OCI-LY3 (cell line): ENCODE results near the gene NELL2.

Experiments used
- H2AFZ ChIP-seq: fragments of 200-600, 300-600 bp; shearing (Covaris generic); 2 replicates; pipeline ENCODE4 v1.6.0; 2014; ENCODE audit warnings: antibody characterized with exemption, low read depth, low read length
- H3K27ac ChIP-seq: fragments of 200-600, 300-600 bp; sonication (generic); 2 replicates; pipeline ENCODE4 v1.5.1; 2014; ENCODE audit warnings: mild to moderate bottlenecking, low read length, moderate library complexity, mixed read lengths
- H3K27me3 ChIP-seq: fragments of 200-600, 300-600 bp; sonication (generic); 2 replicates; pipeline ENCODE4 v1.6.1; 2014; ENCODE audit warnings: low read depth, low read length, mixed read lengths
- H3K36me3 ChIP-seq: fragments of 200-600, 300-600 bp; sonication (generic); replicated peaks from 2 replicates; pipeline ENCODE3; 2014; ENCODE audit warnings: low read depth, low read length, mixed read lengths
- H3K4me1 ChIP-seq: fragments of 300-600, 200-600 bp; sonication (generic); 2 replicates; pipeline ENCODE4 v1.6.1; 2014; ENCODE audit warnings: low read length, mixed read lengths
- H3K4me2 ChIP-seq: fragments of 200-600, 300-600 bp; sonication (generic); 2 replicates; pipeline ENCODE4 v1.6.1; 2014; ENCODE audit warnings: low read length, mixed read lengths
- H3K4me3 ChIP-seq: fragments of 300-600, 200-600 bp; sonication (generic); 2 replicates; pipeline ENCODE4 v1.5.1; 2014; ENCODE audit warnings: antibody characterized with exemption, mild to moderate bottlenecking, low read length, moderate library complexity
- H3K79me2 ChIP-seq: fragments of 300-600, 200-600 bp; shearing (Covaris generic); 2 replicates; pipeline ENCODE4 v1.6.1; 2014; ENCODE audit warnings: mild to moderate bottlenecking, low read length, mixed read lengths
- H3K9ac ChIP-seq: fragments of 300-600, 200-600 bp; shearing (Covaris generic); 2 replicates; pipeline ENCODE4 v1.6.0; 2014; ENCODE audit warnings: mild to moderate bottlenecking, low read length, moderate library complexity
- H3K9me3 ChIP-seq: fragments of 200-600, 300-600 bp; shearing (Covaris generic); 2 replicates; pipeline ENCODE4 v1.6.1; 2014; ENCODE audit warnings: low read length, mixed read lengths; ENCODE audit not compliant: insufficient read depth
- H4K20me1 ChIP-seq: fragments of 200-600, 300-600 bp; sonication (generic); 2 replicates; pipeline ENCODE4 v1.6.1; 2016; ENCODE audit warnings: low read length, mixed read lengths; ENCODE audit not compliant: insufficient read depth
- CTCF ChIP-seq: fragments of 200-600, 300-600 bp; sonication (generic); IDR thresholded peaks from 2 replicates; pipeline ENCODE4 v1.5.1; 2014; ENCODE audit warnings: antibody characterized with exemption, low read length, low read depth
- EZH2phosphoT487 ChIP-seq: fragments of 200-600 bp; shearing (Covaris generic); IDR thresholded peaks from 2 replicates; pipeline ENCODE4 v1.6.1; 2018; ENCODE audit warnings: antibody characterized with exemption, mixed run types, low read depth

Gene NELL2

DNA sequence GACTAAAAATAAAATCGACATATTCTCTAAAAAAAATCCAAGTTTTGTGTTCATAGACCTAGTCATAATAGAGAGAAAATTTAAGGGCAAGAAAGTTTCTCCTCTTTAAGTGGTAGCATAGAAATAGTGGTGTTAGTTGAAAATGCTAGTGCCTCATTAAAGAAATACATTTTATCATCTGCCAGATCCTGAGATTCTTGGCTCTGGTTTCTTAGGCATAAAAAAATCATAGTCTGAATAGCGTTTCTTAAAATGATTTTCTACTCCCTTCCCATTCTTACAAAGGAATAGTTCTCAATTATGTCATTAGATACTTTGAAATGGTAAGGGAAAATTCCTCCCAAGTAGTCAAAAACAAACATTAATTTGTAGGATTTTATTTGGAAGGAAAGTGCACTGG lies 212.8 kb downstream of the NELL2 start:
- no peak overlapping the region for H3K27ac ChIP-seq
- H3K9me3 ChIP-seq, result no peaks in the 10 kb centered on the region
- H3K4me2 ChIP-seq, result no peak overlapping the region
- H3K4me1 ChIP-seq, result no peaks in the 10 kb centered on the region
- H3K27me3 ChIP-seq, result no peaks in the 10 kb centered on the region
- H3K9ac ChIP-seq, result no peak overlapping the region
- no peaks in the 10 kb centered on the region for H4K20me1 ChIP-seq
- H3K79me2 ChIP-seq, result no peaks in the 10 kb centered on the region
- no peak overlapping the region for H2AFZ ChIP-seq
- no peak for TF ChIP-seq EZH2phosphoT487
- TF ChIP-seq CTCF, result no peak
- H3K4me3 ChIP-seq, result no peak overlapping the region
- H3K36me3 ChIP-seq, result no peaks in the 10 kb centered on the region

DNA sequence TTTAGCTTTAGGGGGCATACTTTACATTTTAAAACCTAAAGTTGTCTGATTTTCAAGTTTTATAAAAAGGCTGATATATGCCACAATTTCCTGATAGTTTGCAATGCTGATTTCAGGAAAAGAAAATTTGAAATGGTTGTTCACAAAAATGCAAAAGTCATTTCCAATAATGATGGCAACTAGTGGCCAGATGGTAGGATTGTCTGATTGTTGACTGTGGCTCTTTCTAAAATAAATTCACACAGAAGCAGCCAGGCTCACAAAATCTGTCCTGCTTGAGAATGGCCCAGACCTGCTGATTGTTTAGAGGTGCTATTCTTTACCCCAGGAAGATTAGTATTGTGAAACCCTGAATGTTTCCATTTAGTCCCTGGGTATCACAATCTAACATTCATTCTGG lies 220.3 kb downstream of the NELL2 start:
- Histone ChIP-seq H3K4me1 (no peaks in the 10 kb centered on the region), H4K20me1 (no peaks in the 10 kb centered on the region), H3K79me2 (no peaks in the 10 kb centered on the region), H2AFZ (no peak overlapping the region), H3K36me3 (no peaks in the 10 kb centered on the region), H3K9ac (no peak overlapping the region), H3K27ac (no peak overlapping the region), H3K4me3 (no peak overlapping the region), H3K27me3 (no peaks in the 10 kb centered on the region), H3K4me2 (no peak overlapping the region), H3K9me3 (peaks cover 3% of the 10 kb centered on the region; the same call in 1 of the 2 replicates)
- no peak for TF ChIP-seq CTCF
- no peak for TF ChIP-seq EZH2phosphoT487

DNA sequence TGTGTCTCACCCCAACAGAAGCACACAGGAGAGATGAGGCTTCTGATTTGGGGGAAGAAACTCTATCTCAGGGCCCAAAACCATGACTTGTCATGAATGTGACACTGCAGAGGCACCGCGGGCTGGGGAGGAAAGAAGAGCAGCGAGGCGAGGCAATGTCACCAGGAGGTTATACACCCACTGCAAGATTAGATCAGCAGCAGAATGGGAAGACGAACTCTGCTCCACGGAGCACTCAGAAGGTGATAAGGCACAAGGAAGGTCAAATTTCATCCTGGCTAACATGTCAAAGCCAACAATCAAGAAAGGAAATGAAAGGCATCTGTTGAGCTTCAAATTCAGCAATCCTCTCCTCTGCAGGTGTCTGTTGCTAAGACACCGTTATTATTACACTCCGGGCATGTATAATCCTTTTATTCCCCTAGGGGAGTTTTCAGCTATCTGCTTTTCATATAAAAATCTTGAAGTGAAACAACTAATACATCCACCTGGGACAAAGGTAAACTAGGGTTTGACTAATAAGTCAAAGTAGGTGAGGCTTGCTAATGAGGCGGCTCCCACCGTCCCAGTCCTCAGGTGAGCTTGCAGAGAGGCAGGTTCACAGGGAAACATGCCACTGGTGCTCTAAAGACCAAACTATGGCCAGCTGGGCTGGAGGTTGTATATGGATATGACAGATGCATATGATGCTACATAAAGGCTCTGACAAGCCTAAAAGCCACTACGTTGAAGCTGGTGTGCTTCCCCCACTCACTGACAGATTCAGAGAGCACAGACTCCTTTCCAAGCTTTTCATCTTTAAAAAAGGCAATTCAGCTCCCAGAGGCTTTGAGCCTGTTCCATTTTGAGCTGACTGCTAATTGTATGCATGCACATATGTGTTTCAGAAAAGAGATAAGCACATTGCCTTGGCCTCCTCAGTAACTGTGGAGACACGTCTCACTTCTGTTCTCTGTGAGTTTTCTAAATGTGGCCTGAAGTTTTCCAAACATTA lies 221.2 kb downstream of the NELL2 start:
- H2AFZ ChIP-seq, result no peak overlapping the region
- no peaks in the 10 kb centered on the region for H3K4me1 ChIP-seq
- H3K4me2 ChIP-seq, result no peak overlapping the region

More for the DNA sequence above, 221.2 kb downstream of the NELL2 start:
- Histone ChIP-seq H3K9ac (no peak overlapping the region), H3K4me3 (no peak overlapping the region), H3K36me3 (no peaks in the 10 kb centered on the region), H3K9me3 (peaks cover 3% of the 10 kb centered on the region; the same call in 1 of the 2 replicates), H3K27me3 (no peaks in the 10 kb centered on the region), H3K27ac (no peak overlapping the region), H4K20me1 (no peaks in the 10 kb centered on the region), H3K79me2 (no peaks in the 10 kb centered on the region)
- TF ChIP-seq EZH2phosphoT487 (no peak), CTCF (no peak)
